Measurements from ENCODE around the gene RPL18. TPM values are rescaled to one million over a fixed set of nuclear protein-coding genes. Genes with fewer than 3 reads are reported as not detected.

Gene RPL18
- total and polyA plus RNA-seq, 2 donors (not counting 1 experiment from before 2014, with no cell fraction given): 1,166 to 2,054 TPM

GRCh38 chr19:48642862-48643261 lies 23.9 kb upstream of the RPL18 start:
- Histone ChIP-seq H3K9me3 (ENCODE audit: control insufficient read depth, insufficient read depth, low read depth, low read length) (no peaks in the 10 kb centered on the region), H3K79me2 (ENCODE audit: control insufficient read depth, insufficient read depth, low read length) (no peaks in the 10 kb centered on the region), H3K4me2 (ENCODE audit: extremely low read depth, insufficient read depth, low read length) (no peak overlapping the region), H3K9ac (ENCODE audit: insufficient read depth, low read length) (no peak overlapping the region), H3K27me3 (ENCODE audit: control insufficient read depth, insufficient read depth, low read length) (no peaks in the 10 kb centered on the region), H4K20me1 (ENCODE audit: control insufficient read depth, extremely low read depth, insufficient read depth, low read length) (no peaks in the 10 kb centered on the region), H3K27ac (ENCODE audit: insufficient read depth, low read length) (no peak overlapping the region), H3K4me3 (replicated peaks in 1 of 4; ENCODE audit: control extremely low read depth in 1 of 4, insufficient read depth in 1 of 4, low read depth in 3 of 4, low read length in 4 of 4) (no peak overlapping the region), H3K4me1 (ENCODE audit: control insufficient read depth, extremely low read depth, insufficient read depth, low read length) (peaks cover 8% of the 10 kb centered on the region), H2AFZ (ENCODE audit: low read length) (no peak overlapping the region), H3K36me3 (ENCODE audit: control insufficient read depth, insufficient read depth, low read length) (no peaks in the 10 kb centered on the region)
- no peak for DNase-seq (ENCODE audit: low read depth in 2 of 2)
- no peak for TF ChIP-seq CTCF (conservative IDR thresholded peaks at IDR 0.05 in 1 of 2, IDR thresholded peaks at IDR 0.05 in 1 of 2; ENCODE audit: low read depth in 1 of 2, low read length in 2 of 2)

- Histone ChIP-seq H3K27ac (ENCODE audit: insufficient read depth, low read length) (no peak overlapping the region), H3K27me3 (ENCODE audit: control insufficient read depth, insufficient read depth, low read length) (no peaks in the 10 kb centered on the region), H3K79me2 (ENCODE audit: control insufficient read depth, insufficient read depth, low read length) (no peaks in the 10 kb centered on the region), H4K20me1 (ENCODE audit: control insufficient read depth, extremely low read depth, insufficient read depth, low read length) (no peaks in the 10 kb centered on the region), H3K9ac (ENCODE audit: insufficient read depth, low read length) (no peak overlapping the region), H2AFZ (ENCODE audit: low read length) (no peak overlapping the region), H3K4me3 (replicated peaks in 1 of 4; ENCODE audit: control extremely low read depth in 1 of 4, insufficient read depth in 1 of 4, low read depth in 3 of 4, low read length in 4 of 4) (no peak overlapping the region), H3K36me3 (ENCODE audit: control insufficient read depth, insufficient read depth, low read length) (no peaks in the 10 kb centered on the region), H3K4me2 (ENCODE audit: extremely low read depth, insufficient read depth, low read length) (no peak overlapping the region), H3K9me3 (ENCODE audit: control insufficient read depth, insufficient read depth, low read depth, low read length) (no peaks in the 10 kb centered on the region), H3K4me1 (ENCODE audit: control insufficient read depth, extremely low read depth, insufficient read depth, low read length) (peaks cover 11% of the 10 kb centered on the region)
- no peak for TF ChIP-seq CTCF (conservative IDR thresholded peaks at IDR 0.05 in 1 of 2, IDR thresholded peaks at IDR 0.05 in 1 of 2; ENCODE audit: low read depth in 1 of 2, low read length in 2 of 2)
- no peak for TF ChIP-seq EZH2 (IDR thresholded peaks at IDR 0.05; ENCODE audit: low read length, missing control alignments)
- no peak for DNase-seq (ENCODE audit: low read depth in 2 of 2)
Observed at GRCh38 chr19:48641850-48642249, 22.9 kb upstream of the RPL18 start.

GRCh38 chr19:48639483-48640375 lies 20.8 kb upstream of the RPL18 start:
- Histone ChIP-seq H3K36me3 (ENCODE audit: control insufficient read depth, insufficient read depth, low read length) (no peaks in the 10 kb centered on the region), H3K27me3 (ENCODE audit: control insufficient read depth, insufficient read depth, low read length) (no peaks in the 10 kb centered on the region), H3K79me2 (ENCODE audit: control insufficient read depth, insufficient read depth, low read length) (no peaks in the 10 kb centered on the region), H3K27ac (ENCODE audit: insufficient read depth, low read length) (no peak overlapping the region), H3K4me1 (ENCODE audit: control insufficient read depth, extremely low read depth, insufficient read depth, low read length) (peaks cover 18% of the 10 kb centered on the region), H3K4me2 (ENCODE audit: extremely low read depth, insufficient read depth, low read length) (no peak overlapping the region), H3K4me3 (replicated peaks in 1 of 4; ENCODE audit: control extremely low read depth in 1 of 4, insufficient read depth in 1 of 4, low read depth in 3 of 4, low read length in 4 of 4) (no peak overlapping the region), H3K9ac (ENCODE audit: insufficient read depth, low read length) (no peak overlapping the region), H3K9me3 (ENCODE audit: control insufficient read depth, insufficient read depth, low read depth, low read length) (no peaks in the 10 kb centered on the region), H2AFZ (ENCODE audit: low read length) (peak overlapping the region; percentile 46), H4K20me1 (ENCODE audit: control insufficient read depth, extremely low read depth, insufficient read depth, low read length) (no peaks in the 10 kb centered on the region)
- no peak for TF ChIP-seq EZH2 (IDR thresholded peaks at IDR 0.05; ENCODE audit: low read length, missing control alignments)
- TF ChIP-seq CTCF (conservative IDR thresholded peaks at IDR 0.05 in 1 of 2, IDR thresholded peaks at IDR 0.05 in 1 of 2; ENCODE audit: low read depth in 1 of 2, low read length in 2 of 2): no peak
- no peak for DNase-seq (ENCODE audit: low read depth in 2 of 2)

Measured in fibroblast of lung (primary cell).